ENCODE data around the gene NKD2. TPM values are rescaled to one million over a fixed set of nuclear protein-coding genes. Genes with fewer than 3 reads are reported as not detected.
"Not testable (repeated sequence)": the region's sequence is repeated elsewhere in the genome, so short reads cannot be mapped to it uniquely, and the experiment has no call there.

NKD2 gene
- total RNA-seq, 1 donor from 2014 or later, result 0.13 TPM

GRCh38 chr5:1013238-1013947, 4.8 kb downstream of the NKD2 start:
- no peak for DNase-seq (ENCODE audit: low read depth, low spot score)

DNA sequence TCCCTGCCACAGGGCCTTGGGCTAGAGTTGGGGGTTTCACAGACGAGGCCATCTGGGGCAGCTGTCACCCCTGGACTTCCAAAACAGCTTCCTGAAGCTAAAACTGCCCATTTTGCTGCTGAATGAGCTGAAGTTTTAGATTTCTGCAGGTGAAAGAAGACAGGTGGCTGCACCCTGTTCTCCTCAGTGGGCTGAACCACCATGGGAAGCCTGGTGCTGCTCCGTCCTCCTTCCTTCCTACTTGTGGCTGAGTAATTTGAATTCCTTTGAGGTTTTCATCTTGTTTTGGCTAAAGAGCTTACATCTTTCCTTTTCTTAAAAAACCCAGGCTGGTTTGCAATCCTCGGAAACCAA, 5.3 kb downstream of the NKD2 start:
- DNase-seq (ENCODE audit: low read depth, low spot score), result no peak

- no peak for DNase-seq (ENCODE audit: low read depth, low spot score)
Observed at GRCh38 chr5:1014346-1014745, 5.7 kb downstream of the NKD2 start.

DNA sequence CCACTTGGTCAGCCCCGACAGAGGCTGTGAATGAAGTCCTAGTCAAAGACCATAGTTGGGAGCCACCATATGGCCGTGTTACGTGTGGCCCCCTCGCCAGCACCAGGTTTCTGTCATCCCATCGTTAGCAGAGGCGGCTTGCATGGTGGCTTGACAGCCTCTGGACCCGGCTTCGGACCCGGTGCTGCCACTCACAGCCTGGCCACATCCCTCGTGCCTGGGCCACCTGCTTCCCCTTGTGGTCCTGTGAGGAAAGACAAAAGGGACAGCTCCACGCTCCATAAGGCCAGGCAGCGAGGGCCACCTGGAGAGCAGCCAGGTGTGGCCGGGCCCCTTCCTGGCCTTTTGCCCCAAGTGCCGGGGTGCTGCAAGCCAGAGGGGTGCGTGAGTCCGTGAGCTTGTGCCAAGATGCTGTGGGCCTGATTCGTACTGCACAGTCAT, 6.2 kb downstream of the NKD2 start:
- DNase-seq (ENCODE audit: low read depth, low spot score), result no peak

- no peak for DNase-seq (ENCODE audit: low read depth, low spot score)
Observed at GRCh38 chr5:1015507-1015906, 6.9 kb downstream of the NKD2 start.

- DNase-seq (ENCODE audit: low read depth, low spot score), result no peak
Observed at GRCh38 chr5:1016036-1016435, 7.4 kb downstream of the NKD2 start.

DNA sequence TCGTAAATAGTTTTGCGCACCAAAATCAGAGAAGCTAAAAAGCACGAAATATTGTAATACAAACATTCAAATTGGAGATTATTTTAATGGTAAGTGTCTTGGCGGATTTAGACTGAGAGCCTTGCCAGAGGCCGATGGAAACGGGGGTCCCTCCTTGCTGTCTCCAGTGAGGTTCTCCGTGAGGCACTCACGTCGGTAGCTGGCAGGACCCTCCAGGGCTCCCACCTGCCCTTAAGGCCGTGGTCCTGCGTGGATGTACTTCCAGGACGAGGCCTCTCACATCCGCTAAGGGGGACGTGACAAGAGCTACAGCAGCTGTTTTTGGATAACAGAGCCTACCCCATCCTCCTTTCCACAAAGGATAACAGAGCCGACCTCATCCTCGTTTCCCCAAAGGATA, 7.9 kb downstream of the NKD2 start:
- DNase-seq (ENCODE audit: low read depth, low spot score), result no peak

- no peak for DNase-seq (ENCODE audit: low read depth, low spot score)
Observed at GRCh38 chr5:1017056-1017455, 8.5 kb downstream of the NKD2 start.

DNA sequence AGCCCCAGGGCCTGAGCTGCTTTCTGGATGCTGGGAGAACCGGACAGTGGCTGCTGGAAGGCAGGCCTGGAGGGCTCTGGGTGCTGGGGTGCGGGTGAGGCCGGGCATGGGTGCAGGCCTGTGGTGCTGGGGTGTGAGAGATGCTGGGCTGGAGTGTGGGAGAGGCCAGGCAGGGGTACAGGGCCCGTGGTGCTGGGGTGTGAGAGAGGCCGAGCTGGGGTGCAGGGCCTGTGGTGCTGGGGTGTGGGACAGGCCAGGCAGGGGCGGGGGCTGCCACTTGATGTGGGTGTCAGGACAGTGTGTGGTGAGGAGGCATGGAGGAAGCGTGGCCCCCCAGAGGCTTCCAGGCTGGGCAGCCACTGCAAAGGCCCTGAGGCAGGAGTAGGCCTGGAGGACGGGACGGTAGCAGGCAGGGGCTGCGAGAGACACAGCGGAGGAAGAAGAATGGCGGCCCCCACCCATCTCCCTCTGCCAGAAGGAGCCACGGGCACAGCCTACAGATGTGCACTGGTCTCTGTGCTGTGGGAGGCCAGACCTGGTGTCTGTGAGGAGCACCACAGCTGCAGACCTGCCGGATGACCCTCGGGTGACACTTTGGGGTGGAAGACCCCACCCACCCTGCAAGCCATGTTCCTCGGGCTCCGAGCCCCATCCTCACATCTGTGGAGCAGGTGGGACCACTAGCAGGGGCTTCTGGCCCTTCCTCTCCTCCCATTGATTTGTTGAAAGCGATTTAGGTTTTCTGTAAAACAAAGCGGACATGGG, 9.3 kb downstream of the NKD2 start:
- no peak for DNase-seq (ENCODE audit: low read depth, low spot score)

- no peak for DNase-seq (ENCODE audit: low read depth, low spot score)
Observed at GRCh38 chr5:1018596-1018995, 10.0 kb downstream of the NKD2 start.

DNA sequence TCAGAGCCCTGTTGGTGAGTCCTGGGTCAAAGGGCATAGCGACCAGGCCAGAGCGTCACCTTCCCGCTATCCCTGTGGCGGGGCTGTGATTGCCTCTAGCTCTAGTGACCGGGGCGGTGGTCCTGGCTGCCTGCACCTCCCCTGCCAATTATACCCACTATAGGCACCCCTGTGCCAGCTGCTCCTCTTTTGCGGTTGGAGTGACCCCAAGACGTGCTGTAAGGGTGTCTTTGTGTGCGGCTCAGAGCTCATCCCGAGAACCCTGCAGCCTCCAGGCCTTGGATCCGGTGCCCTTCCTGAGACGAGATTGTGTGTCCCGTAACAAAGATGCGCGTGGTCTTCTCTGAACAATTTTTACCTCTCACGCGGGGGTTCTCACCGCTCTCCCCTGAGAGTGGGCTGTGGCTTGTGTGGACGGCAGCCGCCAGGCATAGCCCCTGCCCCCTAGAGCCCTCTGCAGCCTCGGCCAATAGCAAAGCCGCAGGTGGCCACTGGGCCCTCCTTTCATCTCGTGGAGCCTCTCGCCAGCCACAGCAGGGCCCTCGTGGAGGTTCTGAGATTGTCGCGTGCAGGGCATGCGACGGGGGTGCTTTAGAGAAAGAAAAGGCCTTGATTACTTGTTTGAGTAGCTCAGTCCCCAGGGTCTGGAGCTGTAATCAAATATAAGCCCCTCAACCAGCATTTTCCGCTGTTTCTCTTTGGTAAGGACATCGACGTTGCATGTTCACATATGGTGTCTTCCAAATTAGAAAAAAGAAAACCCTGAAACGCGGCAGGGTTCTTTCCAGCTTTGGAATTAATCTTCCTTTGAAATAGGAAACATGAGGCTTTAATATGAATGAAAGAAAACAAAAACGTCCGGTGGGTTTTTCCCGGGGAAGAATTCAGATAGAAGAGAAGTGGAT, 10.7 kb downstream of the NKD2 start:
- DNase-seq (ENCODE audit: low read depth, low spot score), result no peak

GRCh38 chr5:1020452-1020961, 11.9 kb downstream of the NKD2 start:
- no peak for DNase-seq (ENCODE audit: low read depth, low spot score)

- DNase-seq (ENCODE audit: low read depth, low spot score), result no peak
Observed at GRCh38 chr5:1021136-1021968, 12.8 kb downstream of the NKD2 start.

DNA sequence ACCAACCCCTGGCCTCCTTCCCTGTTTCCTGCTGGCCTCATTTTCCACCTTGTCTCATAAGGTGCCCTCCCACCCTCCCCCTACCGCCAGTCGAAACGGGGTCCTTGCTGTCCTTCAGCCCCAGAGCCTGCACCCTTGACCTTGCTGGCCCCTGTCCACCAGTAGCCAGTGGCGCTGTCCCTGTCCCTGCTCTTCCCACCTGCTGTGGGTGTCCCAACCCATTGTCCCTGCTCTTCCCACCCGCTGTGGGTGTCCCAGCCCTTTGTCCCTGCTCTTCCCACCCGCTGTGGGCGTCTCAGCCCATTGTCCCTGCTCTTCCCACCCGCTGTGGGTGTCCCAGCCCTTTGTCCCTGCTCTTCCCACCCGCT, 13.4 kb downstream of the NKD2 start:
- not testable (repeated sequence) for DNase-seq (ENCODE audit: low read depth, low spot score)

GRCh38 chr5:1026700-1027621, 18.4 kb downstream of the NKD2 start:
- DNase-seq (ENCODE audit: low read depth, low spot score), result no peak

DNA sequence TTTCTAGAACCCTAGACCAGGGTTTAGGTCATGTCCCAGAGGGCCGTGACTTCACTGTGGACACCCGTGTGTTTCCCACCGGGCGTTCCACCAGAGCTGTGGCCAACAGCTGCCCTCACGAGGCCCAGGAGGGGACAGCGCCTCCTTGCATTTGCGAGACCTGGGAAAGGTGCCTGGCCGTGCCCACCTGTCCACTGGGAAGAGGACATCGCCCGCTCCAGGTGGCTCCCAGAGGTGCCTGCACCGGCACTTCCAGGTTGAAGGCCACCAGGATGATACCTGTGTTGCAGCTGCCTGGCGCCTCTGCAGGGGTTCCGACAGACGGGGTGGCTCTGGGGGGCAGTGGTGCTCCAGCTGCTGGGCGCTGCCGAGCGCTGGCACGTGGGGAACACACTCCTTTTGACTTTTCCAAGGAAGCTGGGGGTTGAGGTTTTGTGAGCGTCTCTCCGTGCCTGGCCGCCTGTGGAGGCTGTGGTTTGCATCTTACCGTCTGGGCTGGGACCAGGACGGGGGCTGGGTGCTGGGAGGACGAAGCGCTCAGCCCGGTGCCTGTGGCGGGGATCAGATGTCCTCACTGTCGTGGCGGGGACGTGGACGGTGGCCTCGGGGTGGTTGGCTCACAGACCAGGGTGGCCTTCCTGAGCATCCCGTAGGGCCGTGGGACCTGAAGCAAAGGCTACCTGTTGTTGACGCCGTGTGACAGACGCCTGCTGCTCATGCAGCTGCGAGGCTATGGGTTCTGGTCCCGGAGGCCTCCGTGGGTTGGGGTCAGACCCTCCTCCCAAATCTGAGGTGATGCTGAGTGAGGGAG, 19.2 kb downstream of the NKD2 start:
- no peak for DNase-seq (ENCODE audit: low read depth, low spot score)

- no peak for DNase-seq (ENCODE audit: low read depth, low spot score)
Observed at GRCh38 chr5:1028481-1029281, 20.1 kb downstream of the NKD2 start.

DNA sequence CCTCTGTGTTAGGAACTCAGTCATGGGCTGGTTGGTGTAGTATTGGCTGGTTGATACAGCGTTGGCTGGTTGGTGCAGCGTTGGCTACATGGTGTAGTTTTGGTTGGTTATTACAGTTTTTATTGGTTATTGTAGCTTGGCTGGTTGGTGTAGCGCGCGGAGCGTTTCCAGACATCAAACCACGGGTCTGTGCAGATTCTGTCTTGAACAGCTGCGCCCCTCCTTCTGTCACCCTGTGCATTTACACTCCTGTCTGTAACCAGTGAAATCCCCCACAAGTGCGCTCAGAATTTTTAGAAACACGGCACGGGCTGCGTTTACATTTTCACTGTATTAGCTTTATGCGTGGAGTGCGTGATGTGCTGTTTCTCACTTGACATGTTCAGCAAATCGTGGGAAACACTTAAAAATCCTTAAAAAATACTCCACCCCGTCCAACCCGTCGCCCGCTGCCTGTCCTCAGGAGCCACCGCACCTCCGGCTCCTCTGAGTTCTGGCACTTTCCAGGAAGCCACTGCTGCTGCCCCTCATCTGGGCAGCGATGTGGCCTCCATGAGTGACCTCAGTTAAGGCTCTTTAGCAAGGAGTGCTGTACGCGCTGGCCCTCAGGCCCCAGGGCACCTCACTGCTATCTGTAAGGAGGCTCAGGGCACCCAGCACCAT, 20.8 kb downstream of the NKD2 start:
- DNase-seq (ENCODE audit: low read depth, low spot score), result no peak
